Measurements from ENCODE around the gene ADGRV1. TPM values are rescaled to one million over a fixed set of nuclear protein-coding genes. Genes with fewer than 3 reads are reported as not detected.
A peak's percentile ranks its signal among the peaks of the same experiment; 100 is the strongest.

ADGRV1 gene
- total RNA-seq, 1 donor: 0.18 TPM

DNA sequence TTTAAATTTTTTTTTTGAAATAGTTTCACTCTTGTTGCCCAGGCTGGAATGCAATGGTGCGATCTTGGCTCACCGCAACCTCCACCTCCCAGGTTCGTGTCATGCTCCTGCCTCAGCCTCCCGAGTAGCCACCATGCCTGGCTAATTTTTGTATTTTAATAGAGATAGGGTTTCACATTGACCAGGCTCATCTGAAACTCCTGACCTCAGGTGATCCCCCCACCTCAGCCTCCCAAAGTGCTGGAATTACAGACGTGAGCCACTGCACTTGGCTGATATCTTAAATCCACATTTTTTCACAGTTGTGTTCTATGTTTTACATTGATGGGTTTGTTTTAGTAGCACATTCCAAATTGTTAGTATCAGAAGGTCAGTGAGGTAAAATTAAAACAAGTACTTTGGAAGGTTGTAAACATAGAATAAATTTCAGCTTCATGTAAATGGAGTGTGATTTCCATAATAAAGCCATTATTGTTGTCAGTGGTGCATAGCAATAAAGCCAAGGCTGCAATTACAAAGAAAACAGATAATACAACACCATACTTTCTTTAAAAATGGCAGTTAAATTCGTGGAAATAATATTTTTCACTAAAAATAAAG is 537.3 kb downstream of the ADGRV1 start:
- no peak for DNase-seq (ENCODE audit: low read depth)
- TF ChIP-seq, protein P1, sequence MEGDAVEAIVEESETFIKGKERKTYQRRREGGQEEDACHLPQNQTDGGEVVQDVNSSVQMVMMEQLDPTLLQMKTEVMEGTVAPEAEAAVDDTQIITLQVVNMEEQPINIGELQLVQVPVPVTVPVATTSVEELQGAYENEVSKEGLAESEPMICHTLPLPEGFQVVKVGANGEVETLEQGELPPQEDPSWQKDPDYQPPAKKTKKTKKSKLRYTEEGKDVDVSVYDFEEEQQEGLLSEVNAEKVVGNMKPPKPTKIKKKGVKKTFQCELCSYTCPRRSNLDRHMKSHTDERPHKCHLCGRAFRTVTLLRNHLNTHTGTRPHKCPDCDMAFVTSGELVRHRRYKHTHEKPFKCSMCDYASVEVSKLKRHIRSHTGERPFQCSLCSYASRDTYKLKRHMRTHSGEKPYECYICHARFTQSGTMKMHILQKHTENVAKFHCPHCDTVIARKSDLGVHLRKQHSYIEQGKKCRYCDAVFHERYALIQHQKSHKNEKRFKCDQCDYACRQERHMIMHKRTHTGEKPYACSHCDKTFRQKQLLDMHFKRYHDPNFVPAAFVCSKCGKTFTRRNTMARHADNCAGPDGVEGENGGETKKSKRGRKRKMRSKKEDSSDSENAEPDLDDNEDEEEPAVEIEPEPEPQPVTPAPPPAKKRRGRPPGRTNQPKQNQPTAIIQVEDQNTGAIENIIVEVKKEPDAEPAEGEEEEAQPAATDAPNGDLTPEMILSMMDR (IDR thresholded peaks at IDR 0.05; ENCODE audit: insufficient read depth, low read length): no peak
- H3K4me3 ChIP-seq (ENCODE audit: low read depth, low read length): no peak overlapping the region

DNA sequence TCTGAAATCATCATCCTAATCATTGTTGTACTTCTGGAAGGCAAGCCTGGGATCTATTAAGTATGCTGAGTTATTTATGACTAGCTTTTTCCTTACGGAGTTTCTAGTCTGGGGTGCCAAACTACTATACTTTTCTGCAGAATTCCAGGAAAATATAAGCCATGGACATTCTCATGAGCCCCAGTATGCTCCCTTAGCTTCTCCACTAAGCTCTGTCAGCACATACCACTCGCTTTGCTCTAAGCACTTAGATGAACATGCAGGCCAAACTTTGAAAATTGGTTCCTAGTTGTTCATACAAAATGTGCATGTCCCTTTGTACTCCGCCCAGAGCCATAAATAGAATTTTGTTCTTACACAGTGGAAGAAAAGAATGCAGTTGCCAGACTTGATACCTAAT is 539.9 kb downstream of the ADGRV1 start:
- TF ChIP-seq, protein P1 (IDR thresholded peaks at IDR 0.05; ENCODE audit: insufficient read depth, low read length): no peak
- DNase-seq (ENCODE audit: low read depth): peak; percentile 62
- no peak overlapping the region for H3K4me3 ChIP-seq (ENCODE audit: low read depth, low read length)

DNA sequence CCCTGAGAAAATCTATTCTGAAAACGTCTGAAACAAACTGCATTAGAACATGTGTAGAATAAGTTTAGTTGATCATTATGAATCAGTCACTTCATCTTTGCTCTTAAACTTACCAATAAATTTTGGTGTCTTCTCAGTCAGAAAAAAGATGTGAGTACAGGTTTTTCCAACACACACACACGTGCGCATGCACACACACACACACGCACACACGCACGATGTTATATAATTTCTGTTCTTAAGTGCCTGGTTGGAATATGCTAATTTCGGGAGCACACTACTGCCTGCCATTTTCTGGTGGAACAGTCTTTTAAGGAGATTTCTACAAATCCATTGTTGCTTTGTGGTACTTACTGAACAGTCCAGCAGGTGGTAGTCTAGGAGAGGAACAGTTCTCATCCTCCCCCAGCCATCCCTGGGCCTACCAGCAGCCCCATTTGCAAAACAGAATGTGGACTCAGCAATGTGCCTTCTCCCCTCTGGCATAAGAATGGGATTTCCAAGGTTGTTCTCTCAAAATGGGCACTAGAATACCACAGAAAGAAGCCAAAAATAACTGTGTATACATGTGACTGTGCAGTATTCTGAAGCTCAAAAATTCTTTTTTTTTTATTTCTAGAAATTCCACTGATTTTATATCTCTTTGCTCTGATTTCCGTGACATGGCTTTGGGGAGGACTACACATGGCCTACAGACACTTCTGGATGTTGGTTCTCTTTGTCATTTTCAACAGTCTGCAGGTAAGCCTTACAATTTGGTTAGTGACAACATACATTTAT is 543.2 kb downstream of the ADGRV1 start:
- H3K4me3 ChIP-seq (ENCODE audit: low read depth, low read length): no peak overlapping the region

DNA sequence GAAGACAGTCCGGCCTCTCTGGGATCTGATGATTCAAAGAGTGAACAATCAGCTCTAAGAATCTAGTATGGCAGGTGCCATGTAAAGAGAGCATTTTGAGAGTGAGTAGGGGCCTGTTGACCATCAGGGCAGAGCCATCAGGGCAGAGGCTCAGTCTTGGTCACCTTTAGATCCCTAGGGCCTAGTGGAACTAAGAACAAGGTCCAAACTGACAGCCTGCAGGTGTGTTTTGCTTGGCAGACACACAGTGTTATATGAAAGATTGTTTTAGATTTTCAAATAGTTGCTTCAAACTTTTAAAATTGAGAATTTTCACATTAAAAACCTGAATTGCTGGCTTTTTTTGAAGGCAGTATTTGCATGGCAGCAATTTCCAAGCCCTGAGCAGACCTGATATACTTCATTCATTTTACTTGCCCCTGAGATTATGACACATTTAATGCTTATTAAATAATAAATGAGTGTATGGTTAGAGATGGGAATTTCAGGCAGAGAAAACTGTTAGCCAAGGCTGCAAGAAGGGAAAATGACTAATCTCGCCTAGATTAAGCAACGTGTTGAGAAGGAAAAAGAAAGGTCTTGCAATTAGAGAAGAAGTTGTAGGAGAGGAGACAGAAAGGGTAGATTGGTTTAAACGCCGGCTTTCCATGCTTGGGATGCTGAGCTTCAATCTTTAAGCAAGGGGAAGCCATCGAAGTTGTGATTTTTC is 544.9 kb downstream of the ADGRV1 start:
- TF ChIP-seq, protein P1 (IDR thresholded peaks at IDR 0.05; ENCODE audit: insufficient read depth, low read length): no peak
- no peak overlapping the region for H3K4me3 ChIP-seq (ENCODE audit: low read depth, low read length)
- peak; percentile 72 for DNase-seq (ENCODE audit: low read depth)

More for the DNA sequence above, 543.2 kb downstream of the ADGRV1 start:
- peak; percentile 92 for DNase-seq (ENCODE audit: low read depth)
- TF ChIP-seq, protein P1 (IDR thresholded peaks at IDR 0.05; ENCODE audit: insufficient read depth, low read length): peak; percentile 80

DNA sequence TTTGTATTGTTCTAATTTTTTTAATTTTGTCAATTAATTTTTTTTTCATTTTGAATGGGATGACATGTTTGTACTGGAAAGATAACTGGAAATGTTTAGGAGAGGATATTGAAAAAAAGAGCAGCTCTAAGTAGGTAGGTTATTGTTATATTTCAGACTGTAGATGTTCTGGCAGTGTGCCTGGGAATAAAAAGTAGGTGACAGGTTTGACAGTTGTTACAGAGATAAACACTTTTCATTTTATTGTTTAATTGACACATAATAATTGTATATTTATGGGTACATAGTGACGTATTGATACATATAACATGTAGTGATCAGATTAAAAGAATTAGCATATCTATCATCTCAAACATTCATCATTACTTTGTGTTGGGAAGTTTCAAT is 545.5 kb downstream of the ADGRV1 start:
- no peak for DNase-seq (ENCODE audit: low read depth)
- TF ChIP-seq, protein P1 (IDR thresholded peaks at IDR 0.05; ENCODE audit: insufficient read depth, low read length): no peak
- no peak overlapping the region for H3K4me3 ChIP-seq (ENCODE audit: low read depth, low read length)

DNA sequence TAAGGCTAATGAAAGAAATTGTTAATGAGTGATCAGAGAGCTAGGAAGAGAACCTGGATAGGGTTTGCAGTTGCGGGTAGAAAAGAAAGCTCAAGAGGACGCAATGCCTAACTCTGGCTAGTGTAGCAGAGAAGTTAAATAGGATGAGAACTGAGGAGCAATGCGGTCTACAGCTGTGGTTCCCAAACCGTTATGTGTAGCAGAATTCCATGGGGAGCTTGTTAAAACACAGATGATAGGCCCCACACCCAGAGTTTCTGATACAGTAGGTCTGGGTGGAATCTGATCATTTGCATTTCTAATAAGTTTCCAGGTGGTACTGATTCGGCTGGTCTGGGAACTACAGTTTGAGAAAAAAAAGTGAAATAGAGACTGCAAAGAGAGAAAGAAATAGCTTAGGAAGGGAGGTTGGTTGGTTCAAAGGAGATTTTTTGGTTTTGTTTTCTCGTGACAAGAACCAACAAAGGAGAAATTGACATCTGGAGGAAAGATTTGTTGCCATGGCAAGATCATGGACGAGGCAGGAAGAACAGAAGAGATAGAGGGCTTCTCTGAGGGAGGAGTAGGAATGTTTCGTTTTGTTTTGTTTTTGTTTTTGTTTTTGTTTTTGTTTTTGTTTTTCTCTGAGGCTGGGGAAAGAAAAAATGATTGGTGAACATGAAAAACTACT is 548.4 kb downstream of the ADGRV1 start:
- H3K4me3 ChIP-seq (ENCODE audit: low read depth, low read length): no peak overlapping the region
- TF ChIP-seq, protein P1 (IDR thresholded peaks at IDR 0.05; ENCODE audit: insufficient read depth, low read length): no peak
- no peak for DNase-seq (ENCODE audit: low read depth)
